NCI-H2171 treated with DMSO at 0.1 percent for 48 hours (cell line): ENCODE results near the gene MSANTD2.

Source experiments
- DNase-seq: peaks from one replicate; lab custom pipeline; 2025; lab: John Stamatoyannopoulos, UW

MSANTD2 gene

GRCh38 chr11:124800226-124800929, at the start of gene MSANTD2:
Gene MSANTD2, minus strand, starts transcription at chr11:124800406. Its CDS starts 26 bp downstream, at chr11:124800380.
- peak; percentile 64 for DNase-seq

- no peak for DNase-seq
Observed at GRCh38 chr11:124846070-124846673, 46.0 kb upstream of the MSANTD2 start.

DNA sequence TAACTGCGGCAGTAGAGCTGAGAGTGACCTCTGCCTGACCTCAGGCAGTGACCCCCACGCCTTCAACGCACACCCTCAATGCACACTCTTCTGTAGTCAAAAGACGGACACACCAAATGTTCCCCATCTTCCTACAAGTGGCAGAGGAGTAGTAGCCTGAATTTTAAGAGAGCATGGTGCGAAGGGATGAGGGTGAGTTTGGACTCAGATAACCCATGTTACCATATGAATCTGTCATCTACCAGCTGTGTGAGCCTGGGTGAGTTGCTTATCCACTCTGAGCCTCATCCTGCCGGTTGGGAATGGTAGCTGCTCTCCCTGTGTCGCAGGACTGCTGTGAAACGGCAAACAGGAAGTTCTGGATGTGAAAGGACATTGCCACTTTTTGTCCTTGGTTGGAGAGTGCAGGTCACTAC, 44.5 kb upstream of the MSANTD2 start:
- no peak for DNase-seq

GRCh38 chr11:124843616-124843910, 43.4 kb upstream of the MSANTD2 start:
- no peak for DNase-seq

GRCh38 chr11:124842305-124842704, 42.1 kb upstream of the MSANTD2 start:
- DNase-seq: no peak

GRCh38 chr11:124841840-124842239, 41.6 kb upstream of the MSANTD2 start:
- DNase-seq: peak; percentile 56

- no peak for DNase-seq
Observed at GRCh38 chr11:124841201-124841600, 41.0 kb upstream of the MSANTD2 start.

DNA sequence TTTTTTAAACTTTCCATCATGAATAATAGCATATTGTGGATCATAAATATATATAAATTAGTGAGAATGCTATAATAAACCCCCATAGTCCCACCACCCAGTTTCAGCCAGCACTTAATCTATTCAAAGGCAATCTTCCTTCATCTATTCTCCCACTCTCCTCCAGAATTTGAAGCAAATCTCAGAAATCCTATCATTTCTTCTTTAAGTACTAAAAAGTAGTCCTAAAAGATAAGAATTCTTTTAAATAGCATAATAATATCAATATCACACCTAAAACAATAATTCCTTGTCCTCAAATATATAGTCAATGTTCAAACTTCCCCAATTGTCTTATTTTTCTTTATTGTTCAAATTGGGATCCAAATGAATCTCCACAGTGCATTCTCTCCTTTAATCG, 40.5 kb upstream of the MSANTD2 start:
- no peak for DNase-seq

DNA sequence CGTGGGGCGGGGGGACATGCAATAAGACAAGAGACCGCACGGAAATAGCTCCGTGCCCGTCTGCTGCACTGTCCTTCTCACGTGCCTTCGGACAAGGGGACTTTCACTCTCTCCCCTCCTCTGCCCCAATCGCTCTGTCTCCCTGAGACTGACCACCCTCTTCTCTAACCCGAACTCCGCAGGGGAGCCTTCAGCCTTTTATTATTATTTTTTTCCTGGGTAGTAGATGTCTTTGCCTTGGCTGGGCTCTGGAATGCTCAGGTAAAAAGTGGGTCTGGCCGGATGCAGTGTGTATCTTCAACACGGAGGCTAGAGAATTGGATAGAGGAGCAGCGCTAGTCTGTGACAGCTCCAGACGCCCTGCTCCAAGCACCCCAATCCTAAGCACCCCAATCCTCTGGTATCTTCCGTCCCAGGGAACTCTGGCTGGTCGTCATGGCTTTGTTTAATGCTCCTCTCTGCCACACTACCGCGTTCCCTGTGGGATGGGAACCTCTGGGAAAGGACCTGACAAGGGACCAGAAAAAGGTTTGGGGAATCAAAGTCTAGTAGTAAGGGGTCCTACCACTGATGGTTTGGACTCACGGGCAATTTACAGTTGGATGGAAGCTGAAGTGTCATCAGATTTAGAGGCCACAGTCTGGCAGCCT, 39.9 kb upstream of the MSANTD2 start:
- no peak for DNase-seq

DNA sequence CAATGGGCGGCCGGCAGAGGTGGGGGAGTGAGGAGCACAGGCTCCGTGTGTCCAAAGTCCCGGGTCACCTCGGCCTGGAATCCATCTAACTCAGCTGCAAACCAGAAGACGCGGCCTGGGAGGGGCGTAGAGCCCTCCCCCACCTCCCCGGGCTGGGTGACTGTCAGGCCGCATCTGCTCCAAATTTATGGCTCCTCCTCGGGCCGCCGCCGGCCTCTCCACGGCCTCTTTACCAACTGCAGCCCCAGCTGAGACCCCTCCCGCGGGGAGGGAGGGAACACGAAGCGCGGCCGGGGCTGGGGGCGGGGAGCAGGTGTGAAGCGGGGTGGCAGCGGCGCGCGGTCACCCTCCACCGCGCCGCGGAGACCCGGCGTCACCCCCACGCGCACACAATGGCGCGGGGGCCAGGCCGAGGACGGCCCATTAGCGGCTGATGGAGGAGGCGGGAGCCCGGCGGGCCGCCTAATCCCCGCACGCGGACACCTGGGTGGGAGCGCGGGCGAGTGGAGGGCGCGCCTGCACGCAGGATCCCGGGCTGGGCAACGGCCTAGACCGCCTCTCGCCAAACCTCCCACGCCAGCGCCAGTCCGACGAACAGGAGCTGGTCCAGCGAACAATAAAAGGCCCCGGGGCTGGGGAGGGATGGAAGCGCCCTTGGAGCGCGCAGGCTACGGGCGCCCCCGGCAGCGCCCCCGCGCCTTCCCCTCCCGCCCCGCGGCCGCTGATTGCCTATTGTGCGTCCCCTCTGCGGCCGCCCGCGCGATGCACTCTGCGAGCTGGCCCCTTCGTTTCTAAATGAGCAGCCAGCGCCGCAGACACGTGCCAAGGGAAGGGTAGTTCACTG, 39.1 kb upstream of the MSANTD2 start:
- no peak for DNase-seq

GRCh38 chr11:124838805-124839127, 38.6 kb upstream of the MSANTD2 start:
- DNase-seq: no peak

DNA sequence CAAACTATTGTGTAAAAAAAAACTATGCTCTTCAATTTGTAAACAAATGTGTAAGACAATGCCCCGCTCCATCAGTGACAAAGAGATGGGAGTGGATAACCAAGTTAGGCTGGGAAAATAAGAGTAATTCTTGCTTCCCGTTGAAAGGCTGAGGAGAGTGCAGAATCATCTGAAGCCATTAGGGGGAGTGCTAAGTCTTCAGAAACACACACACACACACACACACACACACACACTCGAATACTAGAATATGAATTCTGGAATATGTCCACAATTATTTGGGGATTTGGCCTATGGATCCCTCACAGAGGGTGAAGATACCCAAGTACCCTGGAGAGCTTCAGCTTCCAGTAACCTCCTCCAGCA, 37.3 kb upstream of the MSANTD2 start:
- peak; percentile 64 for DNase-seq

DNA sequence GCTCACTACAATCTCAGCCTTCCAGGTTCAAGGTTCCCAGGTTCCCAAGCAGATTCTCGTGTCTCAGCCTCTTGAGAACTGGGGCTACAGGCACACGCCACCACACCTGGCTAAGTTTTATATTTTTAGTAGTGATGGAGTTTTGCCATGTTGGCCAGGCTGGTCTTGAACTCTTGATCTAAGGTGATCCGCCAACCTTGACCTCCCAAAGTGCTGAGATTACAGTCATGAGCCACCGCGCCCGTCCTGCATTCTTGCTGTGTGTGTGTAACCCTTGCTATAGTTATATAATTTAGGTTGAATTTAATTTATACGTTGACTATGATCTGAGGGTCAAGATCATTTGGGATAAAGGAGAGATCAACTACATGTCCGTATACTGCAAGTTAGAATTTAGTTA, 35.7 kb upstream of the MSANTD2 start:
- DNase-seq: no peak

DNA sequence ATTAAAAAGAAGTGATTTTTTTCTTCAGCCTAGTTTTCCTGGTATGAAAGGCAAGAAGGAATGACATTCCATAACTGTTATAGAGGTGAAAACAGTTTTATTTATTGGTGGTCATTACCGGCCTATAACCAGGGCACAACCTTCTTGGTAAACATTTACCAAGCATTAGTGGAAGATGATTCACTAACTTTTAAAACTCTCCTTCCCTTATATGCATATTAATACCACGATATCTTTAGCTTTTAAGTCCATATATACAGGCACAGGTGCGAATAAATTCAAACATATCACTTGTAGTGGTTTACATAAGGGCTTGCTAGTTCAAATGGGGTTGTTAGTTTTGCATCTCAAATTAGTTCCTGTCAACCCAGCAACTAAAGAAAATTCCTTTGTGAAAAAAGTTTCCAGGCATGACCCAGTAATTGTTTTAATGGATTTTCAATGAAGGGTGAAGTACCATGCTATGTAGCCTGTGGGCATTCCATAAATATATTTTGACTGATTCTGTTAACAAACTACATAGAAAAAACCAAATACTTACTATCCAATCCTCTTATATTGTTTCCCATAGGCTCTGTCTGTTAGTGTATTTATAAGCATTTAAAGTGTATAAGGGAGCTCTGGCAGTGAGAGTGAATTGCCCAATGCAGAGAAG, 34.4 kb upstream of the MSANTD2 start:
- no peak for DNase-seq

GRCh38 chr11:124832571-124832970, 32.4 kb upstream of the MSANTD2 start:
- DNase-seq: no peak

DNA sequence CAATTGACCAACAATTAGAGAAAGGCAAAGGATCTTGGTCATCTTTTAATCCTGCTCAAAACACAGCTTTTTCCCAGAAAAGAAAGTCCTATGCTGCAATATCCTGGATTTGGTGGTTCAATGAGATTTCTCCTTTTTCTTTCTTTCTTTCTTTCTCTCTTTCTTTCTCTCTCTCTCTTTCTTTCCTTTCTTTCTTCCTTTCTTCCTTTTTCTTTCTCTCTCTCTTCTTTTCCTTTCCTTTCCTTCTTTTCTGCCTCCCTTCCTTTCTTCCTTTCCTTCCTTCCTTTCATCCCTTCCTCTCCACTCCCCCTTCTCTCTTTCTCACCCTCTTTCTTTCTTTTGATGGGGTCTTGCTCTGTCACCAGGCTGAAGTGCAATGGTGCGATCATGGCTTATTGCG, 31.7 kb upstream of the MSANTD2 start:
- DNase-seq: no peak

DNA sequence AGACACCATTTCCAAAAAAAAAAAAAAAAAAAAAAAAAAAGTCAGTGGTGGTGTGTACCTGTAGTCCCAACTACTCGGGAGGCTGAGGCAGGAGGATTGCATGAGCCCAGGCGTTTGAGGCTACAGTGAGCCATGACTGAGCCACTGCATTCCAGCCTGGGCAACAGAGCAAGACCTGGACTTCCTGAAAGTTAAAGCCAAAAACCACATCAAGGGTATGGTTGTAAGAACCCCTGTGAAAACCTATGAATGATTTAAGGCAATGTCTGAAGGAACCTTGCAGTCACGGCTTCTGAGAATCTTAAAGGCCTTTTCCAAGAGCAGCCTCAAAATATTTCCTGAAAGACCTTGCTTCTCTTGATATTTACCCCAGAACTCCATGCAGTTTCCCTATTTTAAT, 30.5 kb upstream of the MSANTD2 start:
- no peak for DNase-seq

- no peak for DNase-seq
Observed at GRCh38 chr11:124829986-124830385, 29.8 kb upstream of the MSANTD2 start.

GRCh38 chr11:124825876-124826275, 25.7 kb upstream of the MSANTD2 start:
- no peak for DNase-seq

GRCh38 chr11:124823512-124824376, 23.5 kb upstream of the MSANTD2 start:
- DNase-seq: no peak

DNA sequence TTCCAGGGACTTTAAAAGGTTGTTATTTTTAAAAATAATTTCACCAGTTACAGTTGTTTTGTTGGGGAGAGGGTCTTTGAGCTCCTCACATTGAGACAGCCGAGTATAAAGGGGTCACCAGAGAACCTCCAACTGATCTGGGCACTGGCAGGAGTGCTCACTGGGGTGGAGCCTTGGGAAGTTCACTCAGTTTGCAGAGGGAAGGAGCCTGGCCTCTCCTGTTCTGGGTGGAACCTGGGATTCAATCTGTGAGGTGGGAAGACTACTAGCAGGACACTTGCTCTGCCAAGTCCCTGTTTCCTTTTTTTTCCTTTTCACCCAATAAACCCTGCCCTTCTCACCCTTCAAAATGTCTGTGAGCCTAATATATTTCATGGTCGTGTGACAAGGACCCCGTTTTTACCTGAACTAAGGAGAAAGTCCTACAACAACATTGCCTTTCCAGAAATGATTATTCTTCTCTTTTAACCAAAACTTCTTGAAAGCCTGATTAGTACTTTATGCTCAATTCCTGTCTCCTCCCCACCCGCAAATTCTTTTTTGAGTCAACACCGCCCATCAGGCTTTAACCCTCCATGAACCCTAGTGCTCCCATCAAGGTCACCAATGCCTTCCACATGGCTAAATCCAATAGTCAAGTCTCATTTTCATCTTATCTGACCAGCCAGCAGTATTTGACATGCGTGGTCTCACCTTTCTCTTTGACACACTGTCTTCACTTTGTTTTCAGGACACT, 22.0 kb upstream of the MSANTD2 start:
- no peak for DNase-seq
